ENCODE data around the gene PRPF39.

DNA sequence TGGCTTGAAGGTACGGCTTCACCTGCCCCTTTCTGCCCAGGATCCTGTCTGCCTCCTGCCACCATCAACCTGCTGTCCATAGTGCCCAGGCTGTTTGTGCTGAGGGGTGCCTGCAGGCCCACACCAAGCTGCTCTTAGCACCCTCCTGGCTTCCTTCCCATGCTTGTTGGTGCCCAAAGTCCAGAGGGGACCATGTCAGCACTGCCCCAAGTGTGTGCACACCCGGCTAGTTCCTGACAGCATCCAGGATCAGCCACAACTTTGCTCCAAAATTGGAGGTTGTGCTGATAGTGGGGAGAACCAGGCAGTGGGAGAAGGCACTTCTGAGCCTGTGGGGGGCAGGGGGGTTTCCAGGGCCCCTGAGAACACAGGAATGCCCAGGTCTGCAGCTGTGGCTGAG, 44.5 kb upstream of the PRPF39 start:
- no peak for TF ChIP-seq POLR2A (IDR thresholded peaks at IDR 0.05)
- TF ChIP-seq, protein P1, sequence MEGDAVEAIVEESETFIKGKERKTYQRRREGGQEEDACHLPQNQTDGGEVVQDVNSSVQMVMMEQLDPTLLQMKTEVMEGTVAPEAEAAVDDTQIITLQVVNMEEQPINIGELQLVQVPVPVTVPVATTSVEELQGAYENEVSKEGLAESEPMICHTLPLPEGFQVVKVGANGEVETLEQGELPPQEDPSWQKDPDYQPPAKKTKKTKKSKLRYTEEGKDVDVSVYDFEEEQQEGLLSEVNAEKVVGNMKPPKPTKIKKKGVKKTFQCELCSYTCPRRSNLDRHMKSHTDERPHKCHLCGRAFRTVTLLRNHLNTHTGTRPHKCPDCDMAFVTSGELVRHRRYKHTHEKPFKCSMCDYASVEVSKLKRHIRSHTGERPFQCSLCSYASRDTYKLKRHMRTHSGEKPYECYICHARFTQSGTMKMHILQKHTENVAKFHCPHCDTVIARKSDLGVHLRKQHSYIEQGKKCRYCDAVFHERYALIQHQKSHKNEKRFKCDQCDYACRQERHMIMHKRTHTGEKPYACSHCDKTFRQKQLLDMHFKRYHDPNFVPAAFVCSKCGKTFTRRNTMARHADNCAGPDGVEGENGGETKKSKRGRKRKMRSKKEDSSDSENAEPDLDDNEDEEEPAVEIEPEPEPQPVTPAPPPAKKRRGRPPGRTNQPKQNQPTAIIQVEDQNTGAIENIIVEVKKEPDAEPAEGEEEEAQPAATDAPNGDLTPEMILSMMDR (IDR thresholded peaks at IDR 0.05): no peak
